ENCODE measurements around the gene KIAA1328.

KIAA1328 gene

GRCh38 chr18:36963464-36963863, 134.5 kb downstream of the KIAA1328 start:
- DNase-seq: no peak

GRCh38 chr18:36974686-36975085, 145.8 kb downstream of the KIAA1328 start:
- DNase-seq: no peak

- DNase-seq: no peak
These were observed 148.2 kb downstream of the KIAA1328 start for GRCh38 chr18:36977121-36977520.

GRCh38 chr18:36993068-36993467, 164.1 kb downstream of the KIAA1328 start:
- no peak for DNase-seq

- no peak for DNase-seq
These were observed 177.8 kb downstream of the KIAA1328 start for GRCh38 chr18:37006742-37007141.

- no peak for DNase-seq
These were observed 183.5 kb downstream of the KIAA1328 start for GRCh38 chr18:37012452-37012851.

- DNase-seq: peak; percentile 27
These were observed 190.4 kb downstream of the KIAA1328 start for GRCh38 chr18:37019157-37019827.

GRCh38 chr18:37033419-37033818, 204.5 kb downstream of the KIAA1328 start:
- no peak for DNase-seq

GRCh38 chr18:37042381-37042780, 213.5 kb downstream of the KIAA1328 start:
- no peak for DNase-seq

GRCh38 chr18:37055137-37055802, 226.3 kb downstream of the KIAA1328 start:
- DNase-seq: no peak

GRCh38 chr18:37064187-37064586, 235.3 kb downstream of the KIAA1328 start:
- DNase-seq: no peak

- DNase-seq: no peak
These were observed 236.3 kb downstream of the KIAA1328 start for GRCh38 chr18:37065254-37065653.

- no peak for DNase-seq
These were observed 256.0 kb downstream of the KIAA1328 start for GRCh38 chr18:37084912-37085311.

GRCh38 chr18:37085362-37085761, 256.4 kb downstream of the KIAA1328 start:
- DNase-seq: no peak

GRCh38 chr18:37107748-37108522, 279.0 kb downstream of the KIAA1328 start:
- peak; percentile 72 for DNase-seq

GRCh38 chr18:37122877-37123276, 293.9 kb downstream of the KIAA1328 start:
- DNase-seq: no peak

GRCh38 chr18:37124516-37124915, 295.6 kb downstream of the KIAA1328 start:
- DNase-seq: no peak

GRCh38 chr18:37135177-37135576, 306.2 kb downstream of the KIAA1328 start:
- DNase-seq: no peak

- DNase-seq: no peak
These were observed 309.5 kb downstream of the KIAA1328 start for GRCh38 chr18:37138456-37138855.

GRCh38 chr18:37139876-37140275, 310.9 kb downstream of the KIAA1328 start:
- no peak for DNase-seq

- DNase-seq: no peak
These were observed 316.0 kb downstream of the KIAA1328 start for GRCh38 chr18:37144921-37145320.

- no peak for DNase-seq
These were observed 327.5 kb downstream of the KIAA1328 start for GRCh38 chr18:37156330-37156942.

- DNase-seq: no peak
These were observed 331.3 kb downstream of the KIAA1328 start for GRCh38 chr18:37160038-37160820.

Measured in NCI-H748 treated with DMSO at 0.1 percent for 48 hours (cell line).